GM18951 (cell line): ENCODE results near the gene HSP90B1.

Experiments used
- POLR2A ChIP-seq: IDR thresholded peaks from 4 replicates; pipeline ENCODE4 v1.6.1; 2011; ENCODE audit warnings: mild to moderate bottlenecking; ENCODE audit not compliant: insufficient read length, insufficient read depth; ENCODE audit errors: extremely low read depth
- in situ Hi-C: fragments of 300-500 bp; cut with MboI; formaldehyde crosslinking; loops from one replicate; pipeline ENCODE4 v1.12.0; 2022; ENCODE audit warnings: low sequenced_read_pairs, mixed read lengths, inconsistent platforms; ENCODE audit not compliant: unreplicated experiment

Gene HSP90B1

GRCh38 chr12:103930034-103930786, at the start of gene HSP90B1:
HSP90B1 (plus strand) TSS chr12:103930410; CDS start chr12:103930516, 106 bp downstream.
- TF ChIP-seq POLR2A = peak; percentile 99
- in situ Hi-C loops = no loop called here

GRCh38 chr12:103881261-103881660, 48.9 kb upstream of the HSP90B1 start:
- in situ Hi-C loops = loop anchor here (10.0 kb wide), 1 partner anchor 224 kb away; no protein-coding TSS in a partner anchor
- no peak for TF ChIP-seq POLR2A

DNA sequence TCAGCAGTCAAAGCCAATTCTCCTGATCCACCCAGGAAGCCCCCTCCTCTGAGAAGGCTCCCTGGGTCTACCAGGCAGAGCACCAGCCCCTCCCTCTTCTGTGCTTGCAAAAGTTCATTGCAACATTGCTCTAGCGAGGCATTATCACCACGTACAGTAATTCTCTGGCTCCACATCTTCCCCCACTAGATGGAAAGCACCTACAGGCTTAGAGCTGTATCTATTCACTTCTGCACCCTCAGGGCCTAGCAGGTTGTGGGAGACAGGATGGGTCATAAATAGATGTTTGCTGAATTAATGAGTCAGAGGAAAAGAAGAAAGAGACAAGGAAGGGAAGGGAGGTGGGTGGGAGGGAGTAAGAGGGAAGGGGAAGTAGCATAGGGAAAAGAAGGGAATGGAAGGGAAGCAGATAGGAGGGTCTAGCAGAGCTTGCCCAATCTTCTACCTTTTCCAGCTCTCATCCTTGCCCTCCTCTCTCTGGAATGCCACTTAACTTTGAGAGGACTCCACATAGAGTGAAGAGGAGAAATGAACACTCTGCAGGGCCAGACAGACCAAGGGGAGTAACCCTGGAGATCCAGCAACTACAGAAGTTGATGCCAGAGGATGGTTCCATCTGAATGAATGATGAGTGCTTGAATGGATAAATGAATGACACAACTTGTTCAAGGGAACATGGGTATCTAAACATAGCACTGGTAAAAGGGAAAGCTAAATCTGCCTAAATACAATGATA, 47.2 kb upstream of the HSP90B1 start:
- in situ Hi-C loops = loop anchor here (10.0 kb wide), 1 partner anchor 222 kb away; no protein-coding TSS in a partner anchor

GRCh38 chr12:103883908-103884307, 46.3 kb upstream of the HSP90B1 start:
- in situ Hi-C loops = loop anchor here (10.0 kb wide), 1 partner anchor 221 kb away; no protein-coding TSS in a partner anchor

More for the DNA sequence above, 47.2 kb upstream of the HSP90B1 start:
- no peak for TF ChIP-seq POLR2A

GRCh38 chr12:103884316-103884715, 45.9 kb upstream of the HSP90B1 start:
- no peak for TF ChIP-seq POLR2A
- in situ Hi-C loops = loop anchor here (10.0 kb wide), 1 partner anchor 220 kb away; no protein-coding TSS in a partner anchor

More at GRCh38 chr12:103883908-103884307, 46.3 kb upstream of the HSP90B1 start:
- no peak for TF ChIP-seq POLR2A

- TF ChIP-seq POLR2A = no peak
- in situ Hi-C loops = loop anchor here (10.0 kb wide), 1 partner anchor 219 kb away; no protein-coding TSS in a partner anchor
These were observed 43.9 kb upstream of the HSP90B1 start for GRCh38 chr12:103886195-103886797.

- TF ChIP-seq POLR2A = no peak
- in situ Hi-C loops = loop anchor here (10.0 kb wide), 1 partner anchor 217 kb away; no protein-coding TSS in a partner anchor
These were observed 42.5 kb upstream of the HSP90B1 start for GRCh38 chr12:103887738-103888137.

DNA sequence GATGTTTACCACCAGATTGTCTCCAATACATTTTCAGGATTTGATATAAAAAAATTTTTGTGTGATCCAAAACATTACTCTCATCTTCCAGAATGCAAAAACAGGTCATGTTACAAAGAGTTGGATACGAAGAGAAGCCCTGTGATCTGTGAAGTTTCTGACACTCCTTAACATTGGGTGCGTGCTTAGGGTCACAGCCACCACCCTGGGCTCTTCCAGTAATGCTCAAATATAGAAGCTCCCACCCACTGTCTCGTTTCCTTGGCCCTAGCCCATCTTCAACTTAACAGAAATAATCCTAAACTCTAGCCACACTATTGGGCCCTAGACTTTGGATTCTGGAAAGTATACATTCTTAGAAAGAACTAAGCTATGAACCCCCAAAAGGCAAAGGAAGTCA, 32.9 kb upstream of the HSP90B1 start:
- in situ Hi-C loops = no loop called here
- no peak for TF ChIP-seq POLR2A

DNA sequence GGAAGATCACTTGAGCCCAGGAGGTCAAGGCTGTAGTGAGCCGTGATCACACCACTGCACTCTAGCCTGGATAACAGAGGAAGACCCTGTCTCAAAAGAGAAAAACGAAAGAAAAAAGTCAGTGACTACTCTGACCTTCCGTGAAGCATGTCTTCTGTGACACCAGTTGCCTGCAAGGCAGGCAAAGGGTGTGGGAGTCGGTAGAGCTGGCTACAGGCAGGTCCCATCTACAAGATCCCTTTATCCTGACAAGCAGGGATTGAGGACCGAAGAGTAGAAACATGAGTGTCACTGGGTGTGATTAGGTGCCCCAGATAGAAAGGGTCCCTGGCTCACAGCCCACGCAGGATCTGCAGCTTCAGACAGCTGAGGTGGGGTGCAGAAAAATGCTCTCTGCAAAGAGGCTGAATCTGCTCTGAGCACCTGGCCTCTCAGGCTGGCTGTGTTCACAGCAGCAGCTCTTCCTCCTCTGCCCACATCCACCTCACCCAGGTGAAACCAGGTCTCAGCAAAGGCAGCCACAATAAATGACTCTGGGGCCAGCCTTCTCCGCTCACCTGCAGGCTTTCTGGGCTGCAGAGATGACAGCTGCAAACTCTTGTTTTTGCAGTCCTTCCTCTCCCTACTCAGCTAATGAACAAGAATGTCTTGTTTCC, 28.6 kb upstream of the HSP90B1 start:
- in situ Hi-C loops = no loop called here
- TF ChIP-seq POLR2A = no peak

DNA sequence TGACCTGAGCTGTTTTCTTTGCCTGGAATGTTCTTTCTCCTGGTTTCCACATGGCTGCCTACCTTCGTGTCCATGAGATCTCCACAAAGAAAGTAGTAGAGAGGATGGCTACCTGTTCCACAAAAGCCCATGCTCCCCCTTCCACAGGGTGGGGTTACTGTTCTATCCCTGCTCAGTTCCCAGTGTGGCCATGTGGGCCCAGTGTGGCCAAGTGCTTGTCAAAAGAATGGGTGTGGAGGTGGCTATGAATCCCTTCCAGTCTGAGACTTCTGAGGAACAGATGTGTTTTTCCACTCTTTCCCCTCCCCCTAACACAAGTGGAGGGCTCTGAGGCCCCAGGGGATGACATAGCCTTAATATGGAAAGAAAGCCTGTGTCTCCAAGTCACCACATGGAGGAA, 26.2 kb upstream of the HSP90B1 start:
- in situ Hi-C loops = no loop called here
- no peak for TF ChIP-seq POLR2A

DNA sequence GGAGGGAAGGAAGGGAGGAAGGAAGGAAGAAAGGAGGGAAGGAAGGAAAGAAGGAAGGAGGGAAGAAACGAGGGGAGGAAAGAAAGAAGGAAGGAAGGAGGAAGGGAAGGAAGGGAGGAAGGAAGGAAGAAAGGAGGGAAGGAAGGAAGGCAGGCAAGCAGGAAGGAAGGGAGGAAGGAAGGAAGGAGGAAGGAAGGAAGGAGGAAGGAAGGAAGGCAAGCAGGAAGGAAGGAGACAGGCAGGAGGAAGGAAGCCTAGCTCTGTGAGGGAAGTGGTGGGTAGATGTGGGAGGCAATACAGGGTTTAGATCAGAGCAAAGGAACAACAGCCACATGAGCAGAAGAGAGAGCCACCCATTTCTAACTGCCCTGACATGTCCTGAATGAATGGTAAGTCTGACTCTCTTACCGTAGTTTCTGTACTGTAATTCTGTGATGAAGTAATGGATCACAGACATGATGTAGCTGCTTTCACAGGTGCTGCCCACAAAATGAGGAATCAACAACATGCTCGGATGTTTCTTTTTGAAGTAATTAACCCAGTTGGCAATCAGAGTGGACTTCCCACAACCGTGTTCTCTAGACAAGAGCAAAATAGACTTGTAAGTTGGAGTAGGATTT, 24.4 kb upstream of the HSP90B1 start:
- in situ Hi-C loops = no loop called here
- TF ChIP-seq POLR2A = no peak

DNA sequence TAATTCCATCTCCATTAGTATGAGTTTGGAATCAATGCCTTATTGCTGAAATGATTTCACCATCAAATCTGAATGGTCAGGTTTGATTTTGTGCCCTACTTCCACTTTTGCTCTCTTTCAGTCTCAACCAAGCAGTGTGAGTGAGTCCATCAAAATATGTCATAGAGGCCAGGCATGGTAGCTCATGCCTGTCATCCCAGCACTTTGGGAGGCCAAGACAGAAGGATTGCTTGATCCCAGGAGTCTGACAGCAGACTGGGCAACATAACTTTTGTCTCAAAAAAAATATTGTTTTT, 22.0 kb upstream of the HSP90B1 start:
- no peak for TF ChIP-seq POLR2A
- in situ Hi-C loops = no loop called here

DNA sequence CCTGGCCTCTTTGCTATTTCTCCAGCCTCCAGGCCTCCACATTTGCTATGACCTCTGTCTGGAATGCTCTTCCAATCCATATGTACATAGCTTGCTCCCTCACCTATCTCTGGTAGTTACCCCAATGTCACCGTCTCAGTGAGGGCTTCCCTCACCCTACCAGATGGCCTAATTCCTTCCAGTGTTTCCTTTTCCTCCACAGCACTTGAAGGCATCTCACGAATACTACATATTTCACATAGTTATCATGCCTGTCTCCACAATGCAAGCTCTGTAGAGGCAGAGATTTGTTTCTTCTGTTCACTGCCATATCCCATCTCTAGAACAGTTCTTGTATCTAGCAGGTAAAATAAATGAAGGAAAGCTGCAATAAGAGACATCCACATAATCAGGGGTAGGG, 21.3 kb upstream of the HSP90B1 start:
- no peak for TF ChIP-seq POLR2A
- in situ Hi-C loops = no loop called here

GRCh38 chr12:103909811-103910210, 20.4 kb upstream of the HSP90B1 start:
- TF ChIP-seq POLR2A = no peak
- in situ Hi-C loops = no loop called here
